ENCODE results near the gene PBX2.
"Not testable (repeated sequence)": the region's sequence is repeated elsewhere in the genome, so short reads cannot be mapped to it uniquely, and the experiment has no call there.

PBX2 gene

DNA sequence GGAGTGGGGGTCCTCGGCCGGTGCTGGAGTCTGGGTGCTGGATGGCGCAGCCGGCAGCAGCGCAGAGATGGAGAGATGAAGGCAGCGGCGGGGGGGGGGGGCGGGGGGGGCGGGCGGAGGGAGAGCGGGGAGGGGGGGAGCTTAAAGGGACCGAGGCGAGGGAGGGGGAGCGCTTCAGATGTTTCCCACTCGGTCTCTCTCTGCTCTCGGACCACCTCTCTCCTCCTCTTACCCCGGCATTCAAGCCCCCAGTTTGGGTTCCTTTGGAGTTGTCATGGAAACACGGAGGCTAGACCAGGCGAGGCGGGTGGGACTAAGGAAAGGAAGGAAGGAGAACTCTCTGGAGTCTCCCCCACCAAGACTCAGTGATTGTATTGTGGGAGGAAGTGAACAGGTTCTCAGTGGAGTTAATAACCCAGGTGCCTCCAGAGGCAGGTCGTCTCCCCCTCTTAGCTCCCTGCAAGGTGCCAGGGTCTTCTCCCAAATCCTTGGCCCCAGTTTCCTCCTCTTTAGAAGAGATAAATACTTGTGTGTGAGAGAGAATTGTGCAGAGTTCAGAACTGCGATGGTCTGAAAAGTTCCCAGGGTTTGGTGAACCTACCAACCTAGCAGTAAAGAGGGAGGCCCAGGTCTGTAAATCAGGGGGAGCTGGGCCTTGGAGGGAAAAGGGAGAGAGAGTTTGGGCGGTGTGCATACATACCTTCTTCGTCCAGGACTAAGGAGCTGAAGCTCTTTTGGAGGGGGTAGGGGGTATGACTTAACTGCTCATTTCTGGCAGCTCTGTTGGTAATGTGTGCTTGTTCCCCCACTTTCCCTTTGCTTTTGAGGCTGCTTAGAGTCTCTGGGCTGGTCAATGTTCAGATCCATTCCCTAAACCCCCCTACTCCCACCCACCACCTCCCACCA lies 37.9 kb downstream of the PBX2 start, which contains the start of gene PRRT1:
Gene PRRT1 (minus strand): TSS at position 77 of the 906 bp plus-strand sequence. CDS start 112 bp downstream, outside the sequence.
- DNase-seq = peak in 30 of 56 donors; percentile 11 to 62 (median 36)

DNA sequence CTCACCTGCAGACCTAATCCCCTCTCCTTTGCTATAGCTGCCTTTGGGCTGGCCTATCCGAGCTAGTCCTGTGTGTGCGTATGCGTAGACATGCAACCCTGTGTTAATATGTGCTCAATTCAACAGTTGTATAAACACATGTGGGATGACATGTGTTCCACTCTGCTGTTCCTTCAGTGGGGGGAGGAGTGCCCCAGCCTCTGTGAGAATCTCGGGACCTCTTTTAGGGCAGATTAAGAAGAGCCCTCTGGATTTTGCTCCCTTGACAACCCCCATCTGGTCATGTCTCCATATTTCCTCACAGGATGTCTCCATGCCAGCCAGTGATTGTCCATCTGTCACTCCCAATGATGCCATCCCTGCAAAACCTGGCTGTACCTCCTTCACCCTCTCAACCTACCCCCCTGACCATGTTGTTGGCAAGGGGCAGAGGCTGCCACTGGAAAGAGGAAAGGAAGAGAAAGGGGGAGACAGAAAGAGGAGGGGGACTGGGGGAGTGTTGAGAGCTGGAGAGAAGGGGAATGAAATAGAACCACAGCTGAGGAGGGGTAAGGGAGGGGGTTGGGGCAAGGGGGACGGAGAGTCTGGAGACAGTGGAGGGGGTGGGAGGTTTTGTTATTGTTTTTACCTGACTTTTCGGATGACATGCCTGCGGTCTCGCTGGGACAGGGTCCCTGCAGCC lies 38.7 kb downstream of the PBX2 start:
- peak in 7 of 56 donors; percentile 15 to 62 (median 39) for DNase-seq

DNA sequence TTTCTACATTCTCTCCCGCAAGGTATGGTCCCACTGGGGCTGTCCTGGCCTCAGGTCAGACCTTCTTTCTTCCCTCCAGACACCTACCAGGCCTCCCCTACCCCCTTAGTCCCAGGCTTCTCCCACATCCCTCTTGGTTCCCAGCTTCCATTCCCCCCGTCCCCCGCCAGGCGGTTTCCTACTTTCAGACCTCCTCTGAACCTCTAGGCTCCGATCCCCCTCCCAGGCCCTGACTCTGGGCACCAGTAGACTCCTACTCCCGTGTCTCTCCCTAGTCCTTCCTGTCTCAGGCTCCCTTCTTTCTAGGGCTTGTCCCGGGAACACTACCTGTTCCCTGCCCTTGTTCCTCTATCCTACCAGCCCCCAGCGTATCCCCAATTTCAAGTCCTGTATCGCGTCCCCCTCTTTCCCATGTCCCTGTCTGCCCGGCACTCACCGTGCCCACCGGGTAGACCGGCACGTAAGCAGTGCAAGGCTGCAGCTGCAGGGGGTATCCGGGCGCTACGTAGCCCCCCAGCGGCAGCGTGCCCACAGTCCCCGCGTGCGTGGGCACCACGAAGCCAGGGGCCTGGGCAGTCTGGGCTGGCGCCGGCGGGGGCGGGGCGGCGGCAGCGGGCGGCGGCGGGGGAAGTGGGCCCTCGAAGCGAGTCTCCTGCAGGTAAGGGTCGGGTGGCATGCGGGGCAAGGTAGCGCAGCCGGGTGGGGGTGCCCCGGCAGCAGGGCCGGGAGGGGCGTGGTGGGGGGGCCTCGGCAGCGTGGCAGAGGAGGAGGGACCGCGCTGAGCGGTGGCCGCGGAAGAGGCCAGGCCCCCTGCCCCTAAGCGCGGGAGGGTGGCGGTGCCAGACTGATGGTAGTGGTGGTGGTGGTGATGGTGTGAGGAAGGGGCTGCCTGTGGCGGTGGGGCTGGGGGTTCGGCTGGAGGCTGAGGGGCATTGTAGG lies 39.8 kb downstream of the PBX2 start:
- DNase-seq = no peak

DNA sequence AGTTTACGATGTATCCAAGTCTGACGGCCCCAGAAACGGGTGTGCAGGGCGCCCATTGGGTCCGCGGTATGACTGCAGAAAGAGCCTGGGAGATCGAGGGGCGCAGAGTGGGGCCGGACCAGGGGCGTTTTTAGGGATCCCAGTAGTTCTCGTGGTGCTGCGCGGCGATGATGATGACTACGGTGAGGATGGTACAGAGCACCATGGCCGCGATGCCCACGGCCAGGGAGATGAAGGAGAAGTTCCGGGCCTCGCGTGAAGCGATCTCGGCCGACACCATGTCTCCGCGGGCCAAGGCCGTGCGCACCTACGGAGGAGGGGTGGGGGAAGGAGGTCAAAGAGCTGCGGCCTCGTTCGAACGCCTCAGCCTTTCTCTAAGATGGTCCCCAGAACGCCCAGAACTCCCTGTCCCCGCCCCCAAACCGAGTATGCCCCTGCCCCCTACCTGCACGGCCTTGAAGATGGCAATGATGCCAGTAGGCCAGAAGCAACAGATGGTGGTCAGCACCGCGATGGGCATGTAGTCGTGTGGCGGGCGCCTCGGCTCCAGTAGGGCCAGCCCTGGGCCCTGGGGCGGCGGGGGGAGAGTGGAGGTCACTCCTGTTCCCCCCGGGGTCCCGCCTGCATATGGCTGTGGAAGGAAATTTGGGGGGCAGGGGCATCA lies 40.8 kb downstream of the PBX2 start:
- DNase-seq = no peak

DNA sequence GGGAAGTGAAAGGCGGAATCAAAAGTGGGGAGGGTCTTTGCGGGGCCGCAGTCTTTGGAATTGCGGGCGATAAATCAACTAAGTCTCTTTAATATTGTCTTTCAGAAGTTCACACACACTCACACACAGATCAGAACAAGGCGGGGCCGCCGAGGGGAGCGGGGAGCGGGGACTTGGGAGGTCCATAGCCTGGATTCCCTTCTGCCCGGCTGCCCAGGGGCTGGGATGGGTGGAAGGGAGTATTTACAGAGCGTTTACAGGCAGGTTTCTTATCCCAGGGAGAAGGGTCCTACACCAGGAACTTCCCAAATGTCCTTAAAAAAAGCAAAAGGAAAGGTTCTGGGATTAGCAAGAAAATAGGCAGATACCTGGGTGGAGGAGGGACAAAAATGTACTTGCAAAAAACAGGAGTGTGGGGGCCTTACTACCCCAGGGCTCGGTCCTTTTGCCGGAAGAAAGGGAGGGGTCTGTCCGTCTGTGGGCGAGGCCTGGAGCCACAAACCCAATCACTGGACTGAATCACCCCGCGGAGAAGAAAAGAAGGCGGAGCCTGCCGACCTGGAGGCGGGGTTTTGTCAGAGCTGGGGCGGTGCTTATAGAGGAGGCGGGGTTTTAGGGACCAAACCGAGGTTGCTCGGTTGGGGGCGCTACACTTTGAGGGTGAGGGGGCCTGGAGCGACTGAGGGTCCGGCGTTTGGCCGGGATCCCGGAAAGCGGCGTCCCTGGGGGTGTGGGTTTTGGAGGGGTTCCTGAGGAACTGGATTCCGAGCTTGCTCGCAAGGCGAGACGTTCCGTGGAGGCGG lies 41.5 kb downstream of the PBX2 start:
- peak in 22 of 56 donors; percentile 9 to 55 (median 26) for DNase-seq

DNA sequence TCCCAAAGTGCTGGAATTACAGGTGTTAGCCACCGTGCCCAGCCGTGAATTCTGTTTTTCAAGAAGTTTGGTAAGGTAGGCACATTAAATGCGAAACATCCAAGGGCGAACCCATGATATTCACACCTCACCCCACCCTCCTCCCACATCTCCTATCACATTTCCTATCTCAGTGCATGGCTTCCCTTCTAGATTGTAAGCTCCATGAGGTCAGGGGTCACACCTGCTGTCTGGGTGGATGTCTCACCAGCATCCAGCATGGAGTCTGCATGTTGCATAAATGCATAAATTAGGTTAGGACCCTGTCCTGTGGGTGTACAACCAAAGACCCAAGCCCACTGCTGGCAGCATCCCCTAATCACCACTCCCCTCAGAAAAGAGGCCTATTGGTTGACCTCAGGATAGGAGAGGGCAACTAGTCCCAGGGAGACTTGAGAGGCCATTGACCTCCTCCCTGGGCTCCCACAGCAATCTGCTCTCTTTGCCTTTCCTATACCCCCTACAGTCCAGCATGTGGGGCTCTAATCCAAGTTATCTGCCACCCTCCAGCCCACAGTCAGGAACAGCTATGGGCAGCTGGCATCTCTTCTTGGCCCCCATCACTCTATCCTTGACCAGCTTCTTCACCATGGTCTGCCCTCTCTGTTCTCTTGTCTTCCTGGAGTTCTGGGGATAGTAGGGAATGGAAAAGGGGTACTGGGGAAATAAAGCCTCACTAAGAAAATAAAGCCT lies 42.4 kb downstream of the PBX2 start:
- DNase-seq = no peak

DNA sequence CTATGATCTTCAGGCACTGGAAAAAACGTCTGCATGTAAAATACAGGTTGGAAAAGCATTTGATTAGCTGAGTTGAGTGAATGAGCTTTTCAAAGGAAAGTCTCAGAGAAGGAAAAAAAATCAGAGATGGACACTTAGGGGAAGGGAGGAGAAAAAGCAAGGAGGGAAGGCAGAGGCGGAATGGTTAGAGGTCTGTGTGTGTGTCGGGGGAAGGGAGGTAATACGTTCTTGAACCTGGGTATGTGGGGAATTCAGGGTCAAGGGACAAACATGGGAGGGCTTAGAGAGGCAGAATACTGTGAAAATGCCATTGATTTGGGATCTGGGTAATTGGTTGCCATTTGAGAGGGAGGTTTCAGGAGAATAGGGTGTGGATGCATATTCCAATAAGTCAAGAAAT lies 43.3 kb downstream of the PBX2 start:
- no peak for DNase-seq

DNA sequence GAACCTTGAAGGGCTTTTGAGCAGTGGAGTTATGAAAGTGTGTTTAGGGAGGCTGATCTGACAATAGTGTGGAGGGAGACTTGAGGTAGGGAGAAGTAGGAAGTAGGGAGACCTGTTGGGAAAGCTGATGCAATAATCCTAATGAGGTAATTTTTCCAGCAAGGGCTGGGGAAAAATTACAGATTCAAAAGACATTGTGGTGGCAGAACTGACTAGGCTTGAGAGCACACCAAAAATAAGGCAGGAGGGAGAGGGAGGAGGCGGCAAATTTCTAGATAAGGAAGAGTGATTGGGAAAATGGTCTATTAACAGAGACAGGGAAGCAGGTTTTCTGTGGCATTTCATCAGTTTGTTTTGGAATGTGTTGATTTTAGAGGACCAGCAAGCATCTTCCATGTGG lies 43.7 kb downstream of the PBX2 start:
- DNase-seq = no peak

DNA sequence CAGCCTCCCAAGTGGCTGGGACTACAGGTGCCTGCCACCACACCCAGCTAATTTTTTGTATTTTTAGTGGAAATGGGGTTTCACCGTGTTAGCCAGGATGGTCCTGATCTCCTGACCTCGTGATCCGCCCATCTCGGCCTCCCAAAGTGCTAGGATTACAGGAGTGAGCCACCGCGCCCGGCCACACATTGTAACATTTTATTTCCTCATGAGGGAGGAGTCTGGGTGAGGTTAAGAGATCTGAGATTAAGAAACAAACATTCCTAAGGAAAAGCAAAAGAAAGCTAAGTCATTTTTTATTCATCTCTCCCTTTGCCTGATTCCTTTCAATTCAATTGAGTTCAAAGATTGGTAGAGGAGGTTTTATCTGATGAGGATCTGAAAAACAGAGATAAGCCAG lies 45.8 kb downstream of the PBX2 start:
- not testable (repeated sequence) for DNase-seq

DNA sequence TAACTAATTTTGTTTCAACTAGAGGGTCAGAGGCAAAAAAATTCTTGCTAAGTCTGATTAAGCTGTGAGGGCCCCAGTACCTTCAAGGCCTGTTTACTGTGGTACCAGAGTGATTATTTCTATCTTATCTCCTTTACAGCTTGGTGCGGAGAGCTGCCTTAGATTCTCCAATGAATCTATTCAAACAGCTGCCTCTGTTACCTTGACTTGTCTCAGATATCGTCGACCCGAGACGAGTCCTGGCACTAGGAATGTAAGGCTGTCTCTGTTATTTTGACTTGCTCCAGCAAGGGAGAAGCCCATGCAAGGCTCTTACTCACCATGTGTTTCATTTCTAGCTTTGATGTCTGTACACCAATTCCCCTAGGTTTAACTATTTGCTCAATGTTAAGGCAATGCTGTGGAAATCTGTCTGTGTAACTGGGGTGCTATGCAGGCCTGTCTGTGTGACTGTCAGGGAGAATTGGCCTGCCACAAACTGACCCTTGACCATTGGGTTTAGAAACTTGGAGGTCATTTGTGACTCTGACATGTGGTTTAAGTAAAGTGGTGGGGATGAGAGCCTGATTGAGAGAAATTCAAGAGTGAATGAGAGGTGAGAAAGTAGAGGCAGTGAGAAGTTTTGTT lies 49.5 kb downstream of the PBX2 start:
- DNase-seq = no peak

DNA sequence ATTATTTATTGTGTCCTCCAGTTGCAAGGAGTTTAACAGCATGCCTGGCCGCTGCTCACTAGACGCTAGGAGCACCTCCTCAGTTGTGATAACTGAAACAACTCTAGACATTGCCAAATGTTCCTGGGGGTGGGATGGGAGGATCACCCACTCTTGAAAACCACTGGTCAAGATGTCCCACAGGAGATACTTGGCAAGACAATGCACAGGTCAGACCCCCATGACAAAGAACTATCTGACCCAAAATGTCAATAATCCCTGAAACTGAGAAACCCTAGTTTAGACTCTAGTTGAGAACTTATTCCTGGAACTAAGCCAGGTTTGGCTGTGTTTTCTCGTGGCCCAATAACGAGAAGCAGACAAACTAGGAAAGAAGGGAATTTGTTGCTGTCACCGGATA lies 50.4 kb downstream of the PBX2 start:
- no peak for DNase-seq

DNA sequence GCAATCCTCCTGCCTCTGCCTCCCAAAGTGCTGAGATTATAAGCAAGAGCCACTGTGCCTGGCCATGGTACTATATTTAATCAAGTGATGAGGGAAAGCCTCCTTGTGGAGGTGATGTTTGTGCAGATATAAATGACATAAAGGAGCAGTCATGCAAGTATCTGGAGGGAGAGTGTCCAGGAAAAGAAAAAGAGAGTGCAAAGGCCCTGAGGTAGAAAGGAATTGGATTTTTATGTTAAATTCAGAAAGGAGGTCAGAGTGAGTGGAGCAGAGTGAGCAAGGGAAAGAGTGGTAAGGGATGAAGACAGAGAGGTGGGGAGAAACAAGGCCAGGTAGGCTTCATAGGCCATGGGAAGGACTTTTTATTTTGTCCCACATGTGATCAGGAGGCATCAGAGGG lies 52.5 kb downstream of the PBX2 start:
- DNase-seq = no peak

Data from amygdala (tissue), 56 donors.